C4-2B (cell line): ENCODE measurements around the gene SEPTIN2.
A peak's percentile ranks its signal among the peaks of the same experiment; 100 is the strongest.

Experiments used
- H3K27ac ChIP-seq: fragments of 450-650 bp; 2 replicates; pipeline ENCODE4 v1.5.1; 2017
- ZFX ChIP-seq: fragments of 450-650 bp; IDR thresholded peaks from 2 replicates; pipeline ENCODE4 v1.6.1; 2017
- TF ChIP-seq, protein P1 (sequence below): fragments of 450-650 bp; conservative IDR thresholded peaks from 2 replicates; pipeline ENCODE4 v1.5.1; 2017; ENCODE audit warnings: mild to moderate bottlenecking

SEPTIN2 gene

DNA sequence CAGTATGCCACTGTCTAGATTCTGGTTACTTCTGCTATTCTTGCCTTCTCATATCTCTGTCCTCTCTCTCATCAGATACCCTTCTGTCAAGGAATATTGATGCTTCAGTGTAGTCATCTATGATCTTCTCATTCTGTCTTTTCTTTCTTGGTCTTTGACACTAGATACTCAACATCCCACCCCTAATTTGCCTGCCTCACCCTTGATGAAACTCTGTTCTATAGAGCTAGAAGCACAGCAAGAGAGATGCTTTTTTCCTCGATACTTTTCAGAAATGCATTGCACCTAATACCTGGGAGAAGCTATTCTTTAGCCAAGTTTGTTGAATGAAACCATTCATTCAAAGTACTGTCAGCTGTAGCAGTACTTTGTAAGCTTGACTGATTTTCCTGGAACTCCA, 9.5 kb downstream of the SEPTIN2 start:
- TF ChIP-seq, protein P1, sequence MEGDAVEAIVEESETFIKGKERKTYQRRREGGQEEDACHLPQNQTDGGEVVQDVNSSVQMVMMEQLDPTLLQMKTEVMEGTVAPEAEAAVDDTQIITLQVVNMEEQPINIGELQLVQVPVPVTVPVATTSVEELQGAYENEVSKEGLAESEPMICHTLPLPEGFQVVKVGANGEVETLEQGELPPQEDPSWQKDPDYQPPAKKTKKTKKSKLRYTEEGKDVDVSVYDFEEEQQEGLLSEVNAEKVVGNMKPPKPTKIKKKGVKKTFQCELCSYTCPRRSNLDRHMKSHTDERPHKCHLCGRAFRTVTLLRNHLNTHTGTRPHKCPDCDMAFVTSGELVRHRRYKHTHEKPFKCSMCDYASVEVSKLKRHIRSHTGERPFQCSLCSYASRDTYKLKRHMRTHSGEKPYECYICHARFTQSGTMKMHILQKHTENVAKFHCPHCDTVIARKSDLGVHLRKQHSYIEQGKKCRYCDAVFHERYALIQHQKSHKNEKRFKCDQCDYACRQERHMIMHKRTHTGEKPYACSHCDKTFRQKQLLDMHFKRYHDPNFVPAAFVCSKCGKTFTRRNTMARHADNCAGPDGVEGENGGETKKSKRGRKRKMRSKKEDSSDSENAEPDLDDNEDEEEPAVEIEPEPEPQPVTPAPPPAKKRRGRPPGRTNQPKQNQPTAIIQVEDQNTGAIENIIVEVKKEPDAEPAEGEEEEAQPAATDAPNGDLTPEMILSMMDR = no peak
- TF ChIP-seq ZFX = no peak
- H3K27ac ChIP-seq = no peak overlapping the region

DNA sequence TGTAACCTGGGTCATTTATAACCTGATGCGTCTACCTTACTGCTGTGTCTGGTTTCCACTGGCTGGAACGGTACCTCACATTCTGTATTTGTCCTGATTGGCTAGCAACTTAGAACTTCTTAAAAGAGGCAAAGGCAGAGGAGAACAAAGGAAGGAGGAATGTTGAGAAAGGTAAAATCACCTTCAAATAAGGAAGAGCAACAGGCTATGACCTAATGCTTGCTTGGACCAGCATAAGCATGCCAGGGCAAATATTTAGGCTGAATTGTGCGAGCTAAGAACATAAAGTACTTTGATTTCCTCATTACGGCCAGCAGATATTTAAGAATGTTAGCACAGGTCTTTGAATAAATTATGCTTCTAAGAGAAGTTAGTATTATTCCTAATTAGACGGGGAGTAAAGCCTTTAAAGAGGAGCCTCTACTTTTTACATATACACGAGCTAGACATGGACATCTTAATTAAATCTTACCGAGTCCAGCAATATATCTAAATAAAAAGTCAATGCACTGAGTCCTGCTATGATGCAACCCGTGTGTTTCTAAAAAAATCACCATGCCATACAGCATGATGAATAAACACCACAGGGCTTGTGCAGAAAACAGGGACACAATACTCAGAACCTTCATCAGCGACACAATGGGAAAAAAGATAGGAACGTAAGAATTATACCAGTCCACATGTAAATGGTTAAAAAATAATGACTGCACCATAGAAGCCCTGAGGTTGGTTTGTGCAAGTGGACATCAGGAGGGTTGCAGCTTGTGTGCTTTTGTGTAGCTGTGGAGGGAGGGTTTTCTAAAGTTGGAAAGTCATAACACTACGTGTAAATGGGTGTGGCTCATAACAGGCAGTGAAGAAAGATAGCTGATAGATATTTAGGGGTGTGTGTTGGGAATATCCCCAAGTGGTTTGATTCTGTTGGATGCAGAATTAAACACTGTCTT, 14.2 kb downstream of the SEPTIN2 start:
- TF ChIP-seq, protein P1 = no peak
- no peak for TF ChIP-seq ZFX
- H3K27ac ChIP-seq = peak overlapping the region; percentile 56; the same call in 1 of the 2 replicates

DNA sequence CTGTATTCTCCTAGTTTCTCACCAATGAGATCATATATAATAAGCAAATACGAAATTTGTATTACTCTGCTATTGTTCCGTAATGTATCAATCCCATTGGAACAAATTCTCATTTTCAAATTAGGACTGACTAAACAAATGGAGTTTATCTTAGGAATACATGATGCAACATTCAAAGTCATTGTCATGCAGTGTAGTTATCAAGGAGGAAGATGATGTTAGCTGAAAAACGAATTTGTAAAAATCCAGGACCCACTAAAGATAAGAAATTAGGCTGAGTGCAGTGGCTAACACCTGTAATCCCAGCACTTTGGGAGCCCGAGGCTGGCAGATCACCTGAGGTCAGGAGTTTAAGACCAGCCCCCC, 14.9 kb downstream of the SEPTIN2 start:
- TF ChIP-seq, protein P1 = no peak
- TF ChIP-seq ZFX = no peak
- no peak overlapping the region; the same call in 1 of the 2 replicates for H3K27ac ChIP-seq

DNA sequence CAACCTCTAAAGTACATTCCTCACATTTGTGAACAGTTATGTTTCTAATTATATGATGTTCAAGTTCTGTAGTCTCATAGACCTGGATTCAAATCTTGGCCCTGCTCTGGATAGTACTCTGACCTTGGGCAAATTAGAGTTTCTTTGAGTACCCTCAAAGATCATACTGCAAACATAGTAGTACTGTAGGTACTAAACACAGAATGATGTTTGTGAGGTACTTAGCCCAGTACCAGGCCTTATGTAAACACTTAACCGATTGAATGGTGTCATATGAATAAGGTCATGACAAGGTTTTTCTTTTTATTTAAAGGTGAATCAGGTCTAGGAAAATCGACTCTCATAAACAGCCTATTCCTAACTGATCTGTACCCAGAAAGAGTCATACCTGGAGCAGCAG, 19.1 kb downstream of the SEPTIN2 start:
- H3K27ac ChIP-seq = no peak overlapping the region
- TF ChIP-seq, protein P1 = no peak
- TF ChIP-seq ZFX = no peak

DNA sequence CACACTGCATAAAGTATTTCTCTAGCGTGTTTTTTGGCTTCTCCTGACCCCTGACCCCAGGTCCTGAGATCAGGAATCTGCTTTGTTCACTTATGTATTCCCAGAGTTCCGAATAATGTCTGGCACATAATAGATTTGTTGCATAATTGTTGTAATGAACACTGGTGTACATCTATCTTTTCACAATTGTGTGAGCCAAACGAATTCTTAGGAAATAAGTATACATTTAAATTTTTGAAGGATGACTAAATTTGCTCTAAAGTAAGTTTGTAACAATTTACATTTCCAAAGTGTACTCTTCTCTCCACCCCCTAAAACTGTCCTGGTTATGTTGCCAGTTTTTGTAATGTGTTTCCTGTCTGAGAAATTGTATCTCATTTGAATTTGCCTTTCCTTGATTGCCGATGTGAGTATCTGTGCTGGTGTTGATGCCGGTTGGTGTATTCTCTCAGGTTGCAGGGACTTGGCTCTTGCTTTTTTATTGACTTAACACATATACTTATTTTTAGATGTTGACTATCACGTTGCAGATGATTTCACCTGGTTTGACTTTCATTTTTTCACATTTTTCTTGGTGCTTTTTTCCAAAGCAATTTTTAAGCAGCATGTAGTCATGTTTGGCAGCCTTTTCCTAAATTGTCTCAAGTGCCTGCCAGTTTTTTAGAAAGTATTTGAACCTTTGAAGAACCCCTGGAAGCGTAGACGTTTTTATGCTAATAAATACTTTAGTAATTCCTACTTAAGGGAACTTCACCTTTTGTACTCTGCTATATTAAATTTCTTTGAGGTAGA, 24.3 kb downstream of the SEPTIN2 start:
- TF ChIP-seq ZFX = no peak
- TF ChIP-seq, protein P1 = no peak
- no peak overlapping the region for H3K27ac ChIP-seq

DNA sequence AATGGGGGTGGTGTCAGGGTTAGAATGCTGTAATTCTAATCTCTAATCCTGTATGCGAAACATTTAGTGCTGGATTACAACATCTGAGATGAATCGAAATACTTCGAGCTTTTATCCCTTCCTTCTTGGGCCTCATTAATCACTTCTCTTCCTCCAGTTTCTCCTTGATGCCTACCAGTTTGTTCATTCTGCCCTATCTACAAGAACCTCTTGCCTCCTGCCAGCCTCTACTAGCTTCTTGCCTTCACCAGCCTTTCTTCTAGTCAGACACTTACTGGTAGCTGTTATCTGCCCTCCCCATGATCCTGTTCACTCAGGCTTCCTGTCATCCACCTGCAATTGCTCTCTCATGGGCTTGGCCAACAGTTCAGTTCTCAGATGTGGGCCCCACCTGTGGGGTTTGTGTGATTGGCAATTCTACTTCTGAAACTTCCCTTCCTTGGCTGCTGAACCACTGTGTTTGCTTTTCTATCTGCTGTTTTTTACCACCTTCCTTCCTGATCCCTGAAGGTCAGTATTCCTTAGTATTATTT, 25.0 kb downstream of the SEPTIN2 start:
- H3K27ac ChIP-seq = no peak overlapping the region
- TF ChIP-seq ZFX = no peak
- TF ChIP-seq, protein P1 = no peak
